Activated naive CD8-positive, alpha-beta T cell treated with anti-CD3 and anti-CD28 coated beads for 36 hours (primary cell): Measurements from ENCODE around the gene KIF5C. TPM values are rescaled to one million over a fixed set of nuclear protein-coding genes. Genes with fewer than 3 reads are reported as not detected.
A peak's percentile ranks its signal among the peaks of the same experiment; 100 is the strongest.
"Not testable (repeated sequence)": the region's sequence is repeated elsewhere in the genome, so short reads cannot be mapped to it uniquely, and the experiment has no call there.

ENCODE experiments used
- DNase-seq: peaks from one replicate; pipeline ENCODE4 v3.0.0; 2021
- H3K27ac Mint-ChIP-seq: one replicate; pipeline ENCODE4 v1.8.0; 2022; ENCODE audit warnings: mild to moderate bottlenecking, moderate library complexity, mixed read lengths
- H3K27me3 Mint-ChIP-seq: one replicate; pipeline ENCODE4 v1.8.0; 2022; ENCODE audit warnings: mild to moderate bottlenecking, mixed read lengths
- H3K36me3 Mint-ChIP-seq: one replicate; pipeline ENCODE4 v1.8.0; 2021; ENCODE audit warnings: mild to moderate bottlenecking, mixed read lengths
- H3K4me1 Mint-ChIP-seq: one replicate; pipeline ENCODE4 v1.8.0; 2021; ENCODE audit warnings: mixed read lengths
- H3K4me3 Mint-ChIP-seq: one replicate; pipeline ENCODE4 v1.8.0; 2022; ENCODE audit warnings: mild to moderate bottlenecking, moderate library complexity, mixed read lengths
- H3K9me3 Mint-ChIP-seq: one replicate; pipeline ENCODE4 v1.8.0; 2022; ENCODE audit warnings: mixed read lengths
- total RNA-seq, 2 experiments: library from RNA; stranded (reverse); gene quantifications; one replicate each; pipeline ENCODE4 v1.2.3, GENCODE V29; 2021

KIF5C gene
- total RNA-seq, 2 experiments from 2014 or later, result 15.3 to 19.7 TPM

GRCh38 chr2:148978026-148978685 lies 103.1 kb downstream of the KIF5C start:
- no peak overlapping the region for H3K27ac Mint-ChIP-seq

GRCh38 chr2:148978706-148979105 lies 103.7 kb downstream of the KIF5C start:
- DNase-seq, result no peak
- H3K4me3 Mint-ChIP-seq, result no peak overlapping the region
- H3K27me3 Mint-ChIP-seq, result no peaks in the 10 kb centered on the region
- H3K36me3 Mint-ChIP-seq, result peaks cover 10% of the 10 kb centered on the region
- H3K27ac Mint-ChIP-seq, result no peak overlapping the region
- H3K4me1 Mint-ChIP-seq, result no peaks in the 10 kb centered on the region
- no peaks in the 10 kb centered on the region for H3K9me3 Mint-ChIP-seq

More at GRCh38 chr2:148978026-148978685, 103.1 kb downstream of the KIF5C start:
- Mint-ChIP-seq H3K9me3 (no peaks in the 10 kb centered on the region), H3K4me1 (no peaks in the 10 kb centered on the region), H3K4me3 (no peak overlapping the region), H3K27me3 (no peaks in the 10 kb centered on the region), H3K36me3 (peaks cover 10% of the 10 kb centered on the region)
- DNase-seq, result no peak

- H3K9me3 Mint-ChIP-seq, result no peaks in the 10 kb centered on the region
- no peak overlapping the region for H3K4me3 Mint-ChIP-seq
- no peaks in the 10 kb centered on the region for H3K27me3 Mint-ChIP-seq
- H3K36me3 Mint-ChIP-seq, result peaks cover 14% of the 10 kb centered on the region
- no peak for DNase-seq
- no peaks in the 10 kb centered on the region for H3K4me1 Mint-ChIP-seq
- no peak overlapping the region for H3K27ac Mint-ChIP-seq
These were observed 104.3 kb downstream of the KIF5C start for GRCh38 chr2:148979164-148979918.

- Mint-ChIP-seq H3K36me3 (peaks cover 15% of the 10 kb centered on the region), H3K9me3 (no peaks in the 10 kb centered on the region), H3K27ac (no peak overlapping the region), H3K4me3 (no peak overlapping the region), H3K4me1 (no peaks in the 10 kb centered on the region), H3K27me3 (no peaks in the 10 kb centered on the region)
- no peak for DNase-seq
These were observed 104.9 kb downstream of the KIF5C start for GRCh38 chr2:148979919-148980277.

GRCh38 chr2:148980496-148980895 lies 105.5 kb downstream of the KIF5C start:
- DNase-seq, H3K27ac Mint-ChIP-seq, H3K27me3 Mint-ChIP-seq, H3K9me3 Mint-ChIP-seq, H3K4me3 Mint-ChIP-seq, H3K4me1 Mint-ChIP-seq: not testable (repeated sequence)
- H3K36me3 Mint-ChIP-seq, result peaks cover 15% of the 10 kb centered on the region

GRCh38 chr2:148981324-148981723 lies 106.3 kb downstream of the KIF5C start:
- DNase-seq, result no peak
- Mint-ChIP-seq H3K4me3 (no peak overlapping the region), H3K4me1 (no peaks in the 10 kb centered on the region), H3K27me3 (no peaks in the 10 kb centered on the region), H3K9me3 (no peaks in the 10 kb centered on the region), H3K27ac (no peak overlapping the region), H3K36me3 (peaks cover 15% of the 10 kb centered on the region)

GRCh38 chr2:148981781-148982180 lies 106.8 kb downstream of the KIF5C start:
- Mint-ChIP-seq H3K27ac (no peak overlapping the region), H3K4me1 (no peaks in the 10 kb centered on the region), H3K27me3 (no peaks in the 10 kb centered on the region), H3K36me3 (peaks cover 15% of the 10 kb centered on the region), H3K4me3 (no peak overlapping the region), H3K9me3 (no peaks in the 10 kb centered on the region)
- DNase-seq, result no peak

- H3K27ac Mint-ChIP-seq, result no peak overlapping the region
- H3K36me3 Mint-ChIP-seq, result peaks cover 15% of the 10 kb centered on the region
- DNase-seq, result no peak
- H3K4me1 Mint-ChIP-seq, result no peaks in the 10 kb centered on the region
- H3K27me3 Mint-ChIP-seq, result no peaks in the 10 kb centered on the region
- no peak overlapping the region for H3K4me3 Mint-ChIP-seq
- H3K9me3 Mint-ChIP-seq, result no peaks in the 10 kb centered on the region
These were observed 107.3 kb downstream of the KIF5C start for GRCh38 chr2:148982282-148982681.

- no peak for DNase-seq
- Mint-ChIP-seq H3K27me3 (no peaks in the 10 kb centered on the region), H3K4me1 (no peaks in the 10 kb centered on the region), H3K27ac (no peak overlapping the region), H3K9me3 (no peaks in the 10 kb centered on the region), H3K4me3 (no peak overlapping the region), H3K36me3 (peaks cover 15% of the 10 kb centered on the region)
These were observed 108.9 kb downstream of the KIF5C start for GRCh38 chr2:148983896-148984295.

GRCh38 chr2:148984449-148984848 lies 109.4 kb downstream of the KIF5C start:
- Mint-ChIP-seq H3K4me1 (no peaks in the 10 kb centered on the region), H3K27ac (no peak overlapping the region), H3K36me3 (peaks cover 15% of the 10 kb centered on the region), H3K27me3 (no peaks in the 10 kb centered on the region), H3K4me3 (no peak overlapping the region), H3K9me3 (no peaks in the 10 kb centered on the region)
- DNase-seq, result no peak

GRCh38 chr2:148987286-148987685 lies 112.3 kb downstream of the KIF5C start:
- Mint-ChIP-seq H3K27ac (no peak overlapping the region), H3K9me3 (no peaks in the 10 kb centered on the region), H3K4me3 (no peak overlapping the region), H3K27me3 (no peaks in the 10 kb centered on the region), H3K36me3 (peaks cover 12% of the 10 kb centered on the region), H3K4me1 (peaks cover 2% of the 10 kb centered on the region)
- no peak for DNase-seq

- H3K27ac Mint-ChIP-seq, result no peak overlapping the region
- peaks cover 11% of the 10 kb centered on the region for H3K36me3 Mint-ChIP-seq
- no peaks in the 10 kb centered on the region for H3K9me3 Mint-ChIP-seq
- H3K27me3 Mint-ChIP-seq, result no peaks in the 10 kb centered on the region
- no peak overlapping the region for H3K4me3 Mint-ChIP-seq
- no peak for DNase-seq
- H3K4me1 Mint-ChIP-seq, result peaks cover 2% of the 10 kb centered on the region
These were observed 113.3 kb downstream of the KIF5C start for GRCh38 chr2:148988337-148988736.

GRCh38 chr2:148989882-148990493 lies 115.0 kb downstream of the KIF5C start:
- H3K27me3 Mint-ChIP-seq, result no peaks in the 10 kb centered on the region
- H3K36me3 Mint-ChIP-seq, result peaks cover 6% of the 10 kb centered on the region
- H3K27ac Mint-ChIP-seq, result no peak overlapping the region
- peaks cover 2% of the 10 kb centered on the region for H3K4me1 Mint-ChIP-seq
- no peaks in the 10 kb centered on the region for H3K9me3 Mint-ChIP-seq
- H3K4me3 Mint-ChIP-seq, result no peak overlapping the region
- peak; percentile 23 for DNase-seq

- Mint-ChIP-seq H3K36me3 (peaks cover 9% of the 10 kb centered on the region), H3K4me1 (peaks cover 2% of the 10 kb centered on the region), H3K27ac (no peak overlapping the region), H3K9me3 (no peaks in the 10 kb centered on the region), H3K4me3 (no peak overlapping the region), H3K27me3 (no peaks in the 10 kb centered on the region)
- no peak for DNase-seq
These were observed 115.9 kb downstream of the KIF5C start for GRCh38 chr2:148990968-148991367.

GRCh38 chr2:148992448-148992847 lies 117.4 kb downstream of the KIF5C start:
- Mint-ChIP-seq H3K27me3 (no peaks in the 10 kb centered on the region), H3K4me1 (peaks cover 2% of the 10 kb centered on the region), H3K27ac (no peak overlapping the region), H3K4me3 (no peak overlapping the region), H3K9me3 (no peaks in the 10 kb centered on the region), H3K36me3 (peaks cover 9% of the 10 kb centered on the region)
- no peak for DNase-seq
